OCI-M2 (cell line): ENCODE measurements around the gene ZFP36.
"Not testable (repeated sequence)": the region's sequence is repeated elsewhere in the genome, so short reads cannot be mapped to it uniquely, and the experiment has no call there.

Experiments
- DNase-seq: peaks from one replicate; lab custom pipeline; 2025; ENCODE audit not compliant: unreplicated experiment; lab: John Stamatoyannopoulos, UW

ZFP36 gene

DNA sequence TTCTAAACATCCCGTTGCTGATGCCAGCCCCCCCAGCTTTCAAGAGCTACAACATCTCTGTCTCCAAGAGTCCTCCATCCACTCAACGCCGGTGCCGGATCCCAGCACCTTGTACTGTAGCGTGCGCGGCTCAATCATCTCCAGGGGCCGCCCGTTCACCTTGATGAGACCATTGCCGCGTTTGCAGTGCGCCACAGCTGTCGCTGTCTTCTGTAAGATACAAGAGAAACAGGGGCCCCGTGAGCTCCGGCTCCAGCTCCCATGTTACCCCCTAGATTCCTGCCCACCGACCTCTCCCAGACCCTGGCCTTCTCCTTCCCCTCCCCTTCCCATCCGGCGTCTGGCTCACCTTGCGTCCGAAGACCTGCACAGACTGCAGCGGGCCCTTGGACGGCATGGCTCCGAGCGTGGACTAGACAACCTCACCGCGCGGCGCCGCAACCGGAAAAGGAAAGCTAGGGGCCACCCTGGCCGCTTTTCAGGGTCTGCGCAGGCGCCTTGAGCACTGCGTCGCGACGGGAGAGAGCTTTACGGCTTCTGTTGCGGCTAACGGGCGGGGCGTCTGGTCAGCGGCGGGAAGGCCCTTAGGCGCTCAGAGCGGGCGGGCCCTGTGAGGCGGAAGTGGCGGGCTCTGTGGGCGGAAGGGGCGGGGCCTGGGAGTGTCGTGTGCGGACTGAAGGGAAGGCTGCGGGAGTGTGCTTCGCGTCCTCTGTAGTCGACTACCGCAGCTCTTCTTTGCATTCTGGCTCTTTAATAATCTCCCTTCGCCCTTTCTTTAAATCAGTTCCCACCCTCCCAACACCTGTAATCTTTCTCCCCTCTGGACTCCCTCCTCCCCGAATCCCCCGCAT, 29.1 kb downstream of the ZFP36 start, which contains the start of gene RPS16:
Gene RPS16, minus strand, starts transcription at position 451 of the 851 bp plus-strand sequence. Its CDS starts 54 bp downstream, at position 397.
- peak; percentile 98 for DNase-seq

GRCh38 chr19:39436350-39436716, 29.7 kb downstream of the ZFP36 start:
- no peak for DNase-seq

DNA sequence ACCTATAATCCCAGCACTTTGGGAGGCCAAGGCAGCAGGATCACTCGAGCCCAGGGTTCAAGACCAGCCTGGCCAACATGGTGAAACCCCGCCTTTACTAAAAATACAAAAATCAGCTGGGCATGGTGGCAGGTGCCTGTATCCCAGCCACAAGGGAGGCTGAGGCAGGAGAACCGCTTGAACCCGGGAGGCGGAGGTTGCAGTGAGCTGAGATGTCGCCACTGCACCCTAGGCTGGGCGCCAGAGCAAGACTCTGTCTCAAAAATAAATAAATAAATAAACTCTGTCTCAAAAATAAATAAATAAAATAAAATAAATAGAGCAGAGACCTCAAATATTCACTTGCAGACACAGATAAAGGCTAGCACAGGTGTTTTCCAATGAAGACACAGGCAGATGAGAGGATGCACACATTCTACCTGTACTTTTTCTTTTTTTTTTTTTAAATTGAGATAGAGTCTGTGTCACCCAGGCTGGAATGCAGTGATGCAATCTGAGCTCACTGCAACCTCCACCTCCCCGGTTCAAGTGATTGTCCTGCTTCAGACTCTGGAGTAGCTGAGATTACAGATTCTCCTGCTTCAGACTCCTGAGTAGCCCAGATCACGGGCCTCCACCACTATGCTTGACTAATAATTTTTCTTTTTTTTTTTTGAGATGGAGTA, 31.8 kb downstream of the ZFP36 start:
- DNase-seq: no peak

- DNase-seq: no peak
These were observed 38.0 kb downstream of the ZFP36 start for GRCh38 chr19:39444598-39445195.

GRCh38 chr19:39445196-39446111, 38.8 kb downstream of the ZFP36 start, which contains the start of gene SUPT5H:
SUPT5H (plus strand) TSS chr19:39445582; CDS start chr19:39445891, 309 bp downstream.
- DNase-seq: peak; percentile 97

DNA sequence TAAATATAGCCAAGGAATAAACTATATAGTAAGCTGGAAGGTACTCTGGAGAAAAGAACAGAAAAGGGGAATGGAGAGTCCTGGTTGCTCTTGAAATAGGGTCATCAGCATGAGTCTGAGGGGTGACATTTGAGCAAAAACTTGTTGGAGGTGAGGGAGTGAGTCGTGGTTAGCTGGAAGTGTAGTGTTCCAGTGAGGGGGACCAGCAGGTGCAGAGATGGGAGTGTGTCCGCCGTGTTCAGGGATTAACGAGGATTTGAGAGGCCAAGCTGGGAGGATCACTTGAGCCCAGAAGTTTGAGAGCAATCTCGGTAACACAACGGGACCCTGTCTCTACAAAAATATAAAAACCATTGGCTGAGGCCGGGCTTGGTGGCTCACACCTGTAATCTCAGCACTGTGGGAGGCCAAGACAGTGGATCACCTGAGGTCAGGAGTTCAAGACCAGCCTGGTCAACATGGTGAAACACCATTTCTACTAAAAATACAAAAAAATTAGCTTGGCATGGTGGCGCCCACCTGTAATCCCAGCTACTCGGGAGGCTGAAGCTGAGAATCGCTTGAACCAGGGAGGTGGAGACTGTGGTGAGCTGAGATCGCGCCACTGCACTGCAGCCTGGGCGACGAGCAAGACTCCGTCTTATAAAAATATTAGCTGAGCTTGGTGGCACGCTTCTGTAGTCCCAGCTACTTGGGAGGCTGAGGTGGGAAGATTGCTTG, 39.9 kb downstream of the ZFP36 start:
- DNase-seq: no peak

GRCh38 chr19:39448271-39448670, 41.6 kb downstream of the ZFP36 start:
- DNase-seq: no peak

DNA sequence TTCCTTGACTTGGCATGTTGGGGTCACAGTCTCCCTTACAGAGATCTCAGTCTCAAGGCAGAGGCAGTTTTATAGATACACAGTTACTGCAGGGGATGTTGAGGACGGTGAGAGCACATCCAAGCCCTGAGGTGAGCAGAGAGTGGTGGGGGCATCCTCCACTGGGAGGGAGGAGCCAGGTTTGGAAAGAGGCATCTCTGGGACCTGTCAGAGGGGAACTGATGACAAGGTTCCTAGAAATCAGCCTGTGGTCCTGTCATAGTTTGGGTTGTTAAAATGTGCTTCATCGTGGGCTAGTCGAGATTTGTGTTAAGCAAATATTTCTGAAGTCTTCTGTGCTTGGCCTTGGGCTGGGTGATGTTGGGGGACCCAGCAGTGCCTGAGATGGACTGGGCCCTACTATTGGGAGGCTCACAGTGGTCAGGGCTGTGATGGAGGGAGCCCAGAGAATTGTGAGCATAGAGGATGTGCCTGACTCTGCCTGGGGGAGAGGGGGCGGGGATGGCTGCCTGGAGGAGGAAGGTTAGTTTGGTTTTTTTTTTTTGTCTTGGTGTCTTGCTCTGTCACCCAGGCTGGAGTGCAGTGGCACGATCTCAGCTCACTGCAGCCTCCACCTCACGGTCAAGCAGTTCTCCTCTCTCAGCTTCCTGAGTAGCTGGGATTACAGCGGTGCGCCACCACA, 42.6 kb downstream of the ZFP36 start:
- DNase-seq: no peak

- not testable (repeated sequence) for DNase-seq
These were observed 44.6 kb downstream of the ZFP36 start for GRCh38 chr19:39451257-39451656.
